DMS153 treated with DMSO at 0.1 percent for 48 hours (cell line): Measurements from ENCODE around the gene CPB2.

Source experiments
- DNase-seq: peaks from one replicate; lab custom pipeline; 2025; ENCODE audit not compliant: unreplicated experiment; lab: John Stamatoyannopoulos, UW

The CPB2 gene

GRCh38 chr13:46100191-46100815 is 4.5 kb downstream of the CPB2 start:
- no peak for DNase-seq

- DNase-seq, result no peak
Observed at GRCh38 chr13:46097663-46098062, 7.2 kb downstream of the CPB2 start.

GRCh38 chr13:46097015-46097414 is 7.8 kb downstream of the CPB2 start:
- peak; percentile 42 for DNase-seq

- DNase-seq, result no peak
Observed at GRCh38 chr13:46094478-46094877, 10.4 kb downstream of the CPB2 start.

- no peak for DNase-seq
Observed at GRCh38 chr13:46088821-46089562, 15.8 kb downstream of the CPB2 start.

- no peak for DNase-seq
Observed at GRCh38 chr13:46087481-46087880, 17.4 kb downstream of the CPB2 start.

- DNase-seq, result no peak
Observed at GRCh38 chr13:46086985-46087384, 17.8 kb downstream of the CPB2 start.

- DNase-seq, result no peak
Observed at GRCh38 chr13:46086421-46086922, 18.4 kb downstream of the CPB2 start.

- DNase-seq, result no peak
Observed at GRCh38 chr13:46085737-46086136, 19.1 kb downstream of the CPB2 start.

GRCh38 chr13:46082324-46082723 is 22.5 kb downstream of the CPB2 start:
- no peak for DNase-seq

- no peak for DNase-seq
Observed at GRCh38 chr13:46079770-46080169, 25.1 kb downstream of the CPB2 start.

GRCh38 chr13:46077265-46077664 is 27.6 kb downstream of the CPB2 start:
- DNase-seq, result no peak

GRCh38 chr13:46076827-46077226 is 28.0 kb downstream of the CPB2 start:
- DNase-seq, result no peak

GRCh38 chr13:46075811-46076210 is 29.0 kb downstream of the CPB2 start:
- DNase-seq, result no peak

- no peak for DNase-seq
Observed at GRCh38 chr13:46071590-46072249, 33.1 kb downstream of the CPB2 start.

GRCh38 chr13:46063292-46063691 is 41.5 kb downstream of the CPB2 start:
- DNase-seq, result no peak

- no peak for DNase-seq
Observed at GRCh38 chr13:46062185-46062584, 42.6 kb downstream of the CPB2 start.

GRCh38 chr13:46059405-46059804 is 45.4 kb downstream of the CPB2 start:
- DNase-seq, result no peak

- DNase-seq, result no peak
Observed at GRCh38 chr13:46058268-46058667, 46.6 kb downstream of the CPB2 start.

GRCh38 chr13:46057256-46058015 is 47.4 kb downstream of the CPB2 start:
- no peak for DNase-seq
